Fibroblast of pulmonary artery (primary cell): ENCODE results near the gene RNF32.

ENCODE experiments used
- DNase-seq: peaks from one replicate; pipeline ENCODE4 v3.0.0-alpha.2; 2010; ENCODE audit warnings: low read depth
- H3K4me3 ChIP-seq: replicated peaks from 2 replicates; pipeline ENCODE4 v1.5.1; 2011; ENCODE audit warnings: low read depth, mild to moderate bottlenecking, control low read depth, low read length, moderate library complexity
- TF ChIP-seq, protein P1 (sequence below): IDR thresholded peaks from 2 replicates; pipeline ENCODE4 v1.5.1; 2011; ENCODE audit warnings: mild to moderate bottlenecking, control low read depth, low read length, inconsistent platforms; ENCODE audit errors: missing control alignments

The RNF32 gene

DNA sequence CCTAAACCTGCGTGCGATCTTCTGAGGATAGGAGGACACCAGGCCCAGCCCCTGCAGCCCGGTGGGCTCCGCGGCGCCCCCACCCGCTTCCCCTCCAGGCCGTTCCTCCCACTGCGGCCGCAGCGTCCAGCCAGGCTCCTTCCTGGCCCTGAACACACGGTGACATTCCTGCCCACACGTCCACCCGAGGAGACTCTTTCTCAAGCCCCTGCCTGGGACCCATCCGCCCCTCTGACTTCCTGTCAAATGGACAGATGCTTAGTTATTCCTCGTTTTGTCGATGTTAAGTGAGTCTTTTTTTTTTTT, 32.4 kb upstream of the RNF32 start:
- H3K4me3 ChIP-seq, result peak overlapping the region; percentile 29
- TF ChIP-seq, protein P1, sequence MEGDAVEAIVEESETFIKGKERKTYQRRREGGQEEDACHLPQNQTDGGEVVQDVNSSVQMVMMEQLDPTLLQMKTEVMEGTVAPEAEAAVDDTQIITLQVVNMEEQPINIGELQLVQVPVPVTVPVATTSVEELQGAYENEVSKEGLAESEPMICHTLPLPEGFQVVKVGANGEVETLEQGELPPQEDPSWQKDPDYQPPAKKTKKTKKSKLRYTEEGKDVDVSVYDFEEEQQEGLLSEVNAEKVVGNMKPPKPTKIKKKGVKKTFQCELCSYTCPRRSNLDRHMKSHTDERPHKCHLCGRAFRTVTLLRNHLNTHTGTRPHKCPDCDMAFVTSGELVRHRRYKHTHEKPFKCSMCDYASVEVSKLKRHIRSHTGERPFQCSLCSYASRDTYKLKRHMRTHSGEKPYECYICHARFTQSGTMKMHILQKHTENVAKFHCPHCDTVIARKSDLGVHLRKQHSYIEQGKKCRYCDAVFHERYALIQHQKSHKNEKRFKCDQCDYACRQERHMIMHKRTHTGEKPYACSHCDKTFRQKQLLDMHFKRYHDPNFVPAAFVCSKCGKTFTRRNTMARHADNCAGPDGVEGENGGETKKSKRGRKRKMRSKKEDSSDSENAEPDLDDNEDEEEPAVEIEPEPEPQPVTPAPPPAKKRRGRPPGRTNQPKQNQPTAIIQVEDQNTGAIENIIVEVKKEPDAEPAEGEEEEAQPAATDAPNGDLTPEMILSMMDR, result no peak
- no peak for DNase-seq

DNA sequence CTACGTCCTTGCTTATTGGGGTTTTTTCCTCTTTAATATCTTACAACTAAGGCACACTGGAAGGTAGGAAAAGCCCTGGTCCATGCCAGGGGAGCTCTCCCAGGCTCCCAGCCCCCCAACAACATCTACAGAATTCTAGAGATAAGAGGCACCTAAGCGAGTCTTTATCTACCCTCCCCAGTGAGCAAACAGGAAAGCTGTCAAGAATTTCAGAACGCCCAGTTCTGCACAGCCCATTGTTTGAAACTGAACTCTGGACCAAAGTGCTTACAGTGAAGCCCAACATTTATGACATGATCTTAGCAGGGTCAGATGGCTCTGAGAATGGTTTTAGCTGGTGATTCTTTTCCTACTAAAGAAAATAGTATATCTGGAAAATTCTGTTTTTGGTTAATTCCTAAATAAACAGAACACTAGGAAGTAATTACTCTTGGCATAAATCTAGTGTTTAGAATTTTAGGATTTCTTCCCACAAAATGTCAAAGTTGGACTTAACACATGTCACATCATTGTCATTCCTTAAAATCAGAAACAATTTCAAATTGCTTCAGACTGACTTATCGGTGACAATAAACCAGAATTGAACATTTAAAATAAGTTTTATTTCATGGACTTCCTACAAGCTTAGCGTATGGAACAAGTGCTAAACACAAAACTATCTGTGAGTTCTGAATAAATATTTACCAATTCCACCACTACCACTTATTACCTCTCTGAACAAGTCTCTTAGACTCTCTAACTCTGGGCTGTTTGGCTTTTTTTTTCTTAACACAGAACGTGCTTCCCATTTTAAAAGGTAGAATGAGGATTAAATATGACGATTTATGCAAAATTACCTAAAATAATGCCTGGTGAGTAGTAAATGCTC, 31.3 kb upstream of the RNF32 start:
- DNase-seq, result peak; percentile 30
- TF ChIP-seq, protein P1, result no peak
- no peak overlapping the region for H3K4me3 ChIP-seq

DNA sequence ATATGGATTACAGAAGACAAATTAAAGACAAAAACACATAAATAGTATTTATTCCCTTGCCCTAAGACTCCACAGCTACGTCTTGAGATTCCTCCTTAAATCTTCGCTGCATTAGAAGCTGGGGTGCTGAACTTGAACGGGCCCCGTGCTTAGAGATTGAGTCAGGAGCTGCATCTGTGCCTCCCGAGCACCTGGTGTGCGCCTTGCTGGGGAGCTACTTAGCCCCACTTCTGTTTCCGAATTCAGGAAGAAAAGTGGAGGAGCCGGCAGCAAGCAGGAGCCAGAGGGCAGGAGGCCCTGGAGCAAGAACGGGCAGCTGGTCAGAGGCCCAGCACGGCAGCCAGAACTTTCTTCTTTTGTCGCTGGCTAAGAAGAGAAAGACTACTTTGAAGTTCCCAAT, 30.4 kb upstream of the RNF32 start:
- H3K4me3 ChIP-seq, result no peak overlapping the region
- TF ChIP-seq, protein P1, result no peak
- DNase-seq, result no peak

DNA sequence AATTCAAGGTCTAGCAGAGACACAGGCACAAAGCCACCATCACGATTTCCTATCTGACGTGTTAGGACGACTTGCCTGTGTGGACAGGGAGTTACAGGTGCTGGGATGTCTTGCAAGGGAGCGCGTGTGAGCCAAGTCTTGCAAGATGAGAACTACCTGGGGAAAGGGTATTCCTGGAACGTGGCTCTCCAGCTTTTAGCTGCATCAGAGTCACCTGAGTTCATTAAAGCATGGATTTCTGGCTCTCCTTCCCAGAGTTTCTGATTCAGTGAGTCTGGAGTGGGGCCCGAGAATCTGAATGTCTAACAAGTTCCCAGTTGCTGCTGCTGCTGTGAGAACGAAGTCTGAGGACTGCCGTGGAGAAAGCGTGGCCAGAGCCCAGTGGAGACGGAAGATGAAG, 30.0 kb upstream of the RNF32 start:
- no peak overlapping the region for H3K4me3 ChIP-seq
- TF ChIP-seq, protein P1, result no peak
- no peak for DNase-seq

DNA sequence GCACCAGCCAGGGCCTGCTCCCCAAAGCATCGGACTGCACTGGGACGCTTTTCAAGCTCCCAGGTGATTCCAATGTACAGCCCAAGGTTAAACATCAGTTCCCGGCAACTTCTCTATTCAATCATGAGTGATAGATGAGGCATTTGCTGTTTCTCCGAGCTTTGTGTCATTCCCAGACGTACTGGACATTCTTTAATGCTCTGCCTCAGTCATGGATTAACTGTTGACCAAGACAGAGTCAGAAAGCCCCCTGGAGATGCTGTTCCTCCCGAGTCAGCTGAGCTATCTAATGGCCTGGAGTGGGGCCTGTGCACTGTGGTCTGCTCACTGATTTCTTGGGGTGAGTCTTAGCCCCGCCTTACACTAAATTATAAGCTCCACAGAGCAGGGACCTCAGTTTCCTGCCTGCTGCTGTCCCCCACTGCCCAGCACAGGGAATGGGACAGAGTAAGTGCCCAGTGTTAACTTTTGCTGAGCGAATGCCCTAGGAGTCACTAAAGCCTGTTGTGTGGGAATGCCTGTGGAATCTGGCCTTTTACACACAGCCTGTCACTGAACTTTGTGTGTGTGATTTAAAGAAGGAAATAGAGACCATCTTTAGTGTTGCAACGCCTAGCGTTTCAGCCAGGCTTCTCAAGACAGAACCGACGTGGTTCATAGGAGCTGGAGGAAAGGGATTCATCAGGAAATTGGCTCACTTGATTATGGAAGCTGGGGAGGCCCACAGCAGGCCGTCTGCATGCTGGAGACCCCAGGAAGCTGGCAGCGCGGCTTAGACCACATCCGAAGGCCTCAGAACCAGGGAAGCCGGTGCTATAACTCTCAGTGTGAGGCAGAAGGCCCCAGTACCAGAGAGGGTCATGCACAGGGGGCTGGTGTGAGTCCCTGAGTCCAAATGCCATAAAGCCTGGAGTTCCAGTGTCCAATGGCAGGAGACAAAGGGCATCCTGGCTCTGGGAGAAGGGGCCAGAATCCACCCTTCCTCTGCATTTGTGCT, 29.3 kb upstream of the RNF32 start:
- H3K4me3 ChIP-seq, result no peak overlapping the region
- TF ChIP-seq, protein P1, result no peak
- DNase-seq, result no peak

DNA sequence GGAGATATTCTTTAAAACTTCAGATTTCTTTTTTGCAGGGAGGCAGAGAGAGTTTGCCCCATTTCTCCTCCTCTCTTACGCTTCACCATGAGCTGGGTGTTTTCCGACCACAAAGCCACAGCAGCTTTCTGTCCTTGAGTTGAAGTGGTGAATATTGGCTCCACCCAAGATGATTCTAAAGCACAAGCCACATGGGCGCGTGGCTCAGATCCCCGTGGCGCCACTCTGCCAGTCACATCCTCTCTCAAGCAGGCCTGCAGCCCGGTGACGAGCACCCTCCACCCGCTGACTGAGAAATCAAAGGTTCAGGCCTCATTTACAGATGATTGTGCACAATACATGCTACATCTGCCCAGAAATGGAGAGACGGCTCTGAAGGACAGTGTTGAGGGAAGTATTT, 27.6 kb upstream of the RNF32 start:
- H3K4me3 ChIP-seq, result no peak overlapping the region
- TF ChIP-seq, protein P1, result no peak
- DNase-seq, result no peak
